A549 (cell line): ENCODE measurements around the gene PLIN3. TPM values are rescaled to one million over a fixed set of nuclear protein-coding genes. Genes with fewer than 3 reads are reported as not detected.
"Not testable (repeated sequence)": the region's sequence is repeated elsewhere in the genome, so short reads cannot be mapped to it uniquely, and the experiment has no call there.

ENCODE experiments used
- ATAC-seq, 2 experiments: fragments of 200-7000 bp in 1 of 2; fragments of >200 bp in 1 of 2; cut with Nextera tagmentation in 1 of 2; cut with Tn5 transposase in 1 of 2; 3 replicates each; pipeline versions ENCODE4 v1.8.0 to v1.9.1; 2018 to 2020; ENCODE audit warnings: mild to moderate bottlenecking in 1 of 2, moderate library complexity in 1 of 2
- CTCF ChIA-PET: fragments of 300-600 bp; sonication (Branson Sonifier 250); formaldehyde crosslinking; extraction: SDS; loops from one replicate; lab custom pipeline; 2021; ENCODE audit warnings: antibody characterized with exemption, inconsistent platforms; lab: Yijun Ruan, JAX
- POLR2A ChIA-PET: fragments of 350-600 bp; formaldehyde crosslinking; extraction: SDS; loops from one replicate; lab custom pipeline; 2021; ENCODE audit warnings: antibody characterized with exemption, inconsistent platforms; lab: Yijun Ruan, JAX
- DNase-seq, 2 experiments: peaks; one replicate each; pipeline versions ENCODE4 v3.0.0 to v3.0.0-alpha.2; 2011 to 2016; ENCODE audit warnings: low read depth in 1 of 2, low spot score in 1 of 2
- FAIRE-seq: peaks from 2 replicates; lab custom pipeline; 2011; peaks lifted over from hg19 to GRCh38; lab: Jason Lieb, UNC
- H3K27ac ChIP-seq, 2 experiments: fragments of >200 bp; sonication (Bioruptor Twin); formaldehyde crosslinking; 3 replicates each; pipeline ENCODE4 v1.5.1; 2016 to 2017
- H3K4me1 ChIP-seq: fragments of >200 bp; sonication (Bioruptor Twin); formaldehyde crosslinking; 3 replicates; pipeline ENCODE4 v1.6.1; 2016
- H3K4me2 ChIP-seq: fragments of >200 bp; sonication (Bioruptor Twin); formaldehyde crosslinking; 3 replicates; pipeline ENCODE4 v1.6.1; 2016
- H3K4me3 ChIP-seq: fragments of >200 bp; sonication (Bioruptor Twin); formaldehyde crosslinking; 3 replicates; pipeline ENCODE4 v1.5.1; 2016
- H3K9me3 ChIP-seq: fragments of >200 bp; sonication (Bioruptor Twin); formaldehyde crosslinking; 3 replicates; pipeline ENCODE4 v1.6.1; 2016
- CBX2 ChIP-seq: fragments of 200-600 bp; sonication (generic); IDR thresholded peaks from 2 replicates; pipeline ENCODE4 v1.6.1; 2016; ENCODE audit warnings: low read depth, mild to moderate bottlenecking, borderline replicate concordance
- CBX8 ChIP-seq: fragments of 200-600 bp; sonication (generic); IDR thresholded peaks from 2 replicates; pipeline ENCODE4 v1.6.1; 2016
- EHMT2 ChIP-seq: fragments of 200-600 bp; sonication (generic); IDR thresholded peaks from 2 replicates; pipeline ENCODE4 v1.6.1; 2016; ENCODE audit warnings: antibody characterized with exemption, low read depth, mild to moderate bottlenecking, moderate library complexity
- EP300 ChIP-seq, 2 experiments: fragments of >200 bp; sonication (Bioruptor Twin); formaldehyde crosslinking; IDR thresholded peaks; 2 replicates in 1 of 2; 3 replicates in 1 of 2; pipeline ENCODE4 v1.6.1; 2016 to 2017
- FOSB ChIP-seq: fragments of 250-450 bp; sonication (Bioruptor Pico); IDR thresholded peaks from 2 replicates; pipeline ENCODE4 v1.5.0; 2020; ENCODE audit warnings: mild to moderate bottlenecking, moderate library complexity
- HOXB13 ChIP-seq: fragments of 250-450 bp; sonication (Bioruptor Pico); IDR thresholded peaks from 2 replicates; pipeline ENCODE4 v1.5.0; 2020; ENCODE audit warnings: low read depth, mild to moderate bottlenecking, moderate library complexity
- HOXB5 ChIP-seq: fragments of 250-450 bp; sonication (Bioruptor Pico); IDR thresholded peaks from 2 replicates; pipeline ENCODE4 v1.5.0; 2020; ENCODE audit warnings: mild to moderate bottlenecking, moderate library complexity
- JUNB ChIP-seq: fragments of >200 bp; sonication (Bioruptor Twin); formaldehyde crosslinking; IDR thresholded peaks from 2 replicates; pipeline ENCODE4 v1.6.1; 2016
- POLR2A ChIP-seq: IDR thresholded peaks from 2 replicates; pipeline ENCODE4 v1.6.1; 2012; ENCODE audit warnings: mild to moderate bottlenecking, low read length
- RCOR1 ChIP-seq: fragments of 150-350 bp; IDR thresholded peaks from 2 replicates; pipeline ENCODE4 v1.6.1; 2014; ENCODE audit warnings: antibody characterized with exemption, low read length, low read depth
- TP53 ChIP-seq: fragments of 250-450 bp; sonication (Bioruptor Pico); IDR thresholded peaks from 2 replicates; pipeline ENCODE4 v1.5.0; 2021; ENCODE audit warnings: mild to moderate bottlenecking, moderate library complexity
- ZSCAN20 ChIP-seq: fragments of 250-450 bp; sonication (Bioruptor Pico); IDR thresholded peaks from 2 replicates; pipeline ENCODE4 v1.8.0; 2022; ENCODE audit warnings: mild to moderate bottlenecking, moderate library complexity
- WGBS: methylation state at CpG from one replicate; pipeline ENCODE4 v1.1.6; 2017; ENCODE audit errors: missing lambda C conversion rate; 5-methylcytosine and 5-hydroxymethylcytosine counted together
- polyA plus RNA-seq, 4 experiments: library from polyadenylated mRNA; depleted of rRNA in 3 of 4; stranded (reverse); fragments of >200 nt; fragmentation: RNase III in 1 of 4; extraction: RNeasy Plus Mini Kit Qiagen cat#74134 plus additional on column Dnase treatment in 1 of 4; gene quantifications; 2 replicates in 3 of 4; 3 replicates in 1 of 4; pipeline ENCODE4 v1.2.3, GENCODE V29; 2011 to 2017
- TF ChIP-seq, protein P1 (sequence below): fragments of 200-600 bp; sonication (generic); IDR thresholded peaks from 2 replicates; pipeline ENCODE4 v1.6.1; 2016; ENCODE audit warnings: antibody characterized with exemption, mild to moderate bottlenecking, moderate library complexity
- TF ChIP-seq, protein P2 (sequence below): IDR thresholded peaks from 2 replicates; pipeline ENCODE4 v1.6.1; 2012
- TF ChIP-seq, protein P3 (sequence below): fragments of >200 bp; sonication (Bioruptor Twin); formaldehyde crosslinking; IDR thresholded peaks from 3 replicates; pipeline ENCODE4 v1.6.1; 2016
- TF ChIP-seq, protein P4 (sequence below): fragments of 450-650 bp; IDR thresholded peaks from 2 replicates; pipeline ENCODE4 v1.6.1; 2014; ENCODE audit warnings: antibody characterized with exemption
- TF ChIP-seq, protein P5 (sequence below): fragments of 250-450 bp; sonication (Bioruptor Pico); IDR thresholded peaks from 2 replicates; pipeline ENCODE4 v1.5.0; 2020; ENCODE audit warnings: low read depth, mild to moderate bottlenecking, moderate library complexity

The PLIN3 gene
- polyA plus RNA-seq, 2 of the 4 experiments (the other 2 are of a cell fraction), result 30.1 to 84.3 TPM

DNA sequence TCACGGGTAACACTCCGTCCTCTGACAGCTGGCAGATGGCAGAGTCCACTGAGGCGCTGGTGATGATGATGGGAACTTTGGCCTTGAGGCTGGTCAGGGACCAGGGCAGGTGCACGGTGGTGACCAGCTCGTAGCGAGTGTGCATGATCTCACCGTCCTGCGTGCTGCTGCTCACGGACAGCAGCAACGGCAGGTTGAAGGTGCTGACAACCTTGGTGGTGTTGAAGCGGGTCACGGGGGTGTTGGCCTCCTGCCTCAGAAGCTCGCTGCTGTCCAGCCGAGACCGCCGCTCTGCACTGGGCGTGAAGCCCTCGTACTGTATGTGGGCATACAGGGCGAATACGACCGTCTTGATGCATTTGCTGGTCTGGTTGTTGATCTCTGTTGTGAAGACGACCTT lies 23.6 kb upstream of the PLIN3 start:
- H3K4me3 ChIP-seq, result no peak overlapping the region
- TF ChIP-seq RCOR1, result no peak
- TF ChIP-seq HOXB13 (CRISPR knock-in tag), result no peak
- TF ChIP-seq, protein P1, sequence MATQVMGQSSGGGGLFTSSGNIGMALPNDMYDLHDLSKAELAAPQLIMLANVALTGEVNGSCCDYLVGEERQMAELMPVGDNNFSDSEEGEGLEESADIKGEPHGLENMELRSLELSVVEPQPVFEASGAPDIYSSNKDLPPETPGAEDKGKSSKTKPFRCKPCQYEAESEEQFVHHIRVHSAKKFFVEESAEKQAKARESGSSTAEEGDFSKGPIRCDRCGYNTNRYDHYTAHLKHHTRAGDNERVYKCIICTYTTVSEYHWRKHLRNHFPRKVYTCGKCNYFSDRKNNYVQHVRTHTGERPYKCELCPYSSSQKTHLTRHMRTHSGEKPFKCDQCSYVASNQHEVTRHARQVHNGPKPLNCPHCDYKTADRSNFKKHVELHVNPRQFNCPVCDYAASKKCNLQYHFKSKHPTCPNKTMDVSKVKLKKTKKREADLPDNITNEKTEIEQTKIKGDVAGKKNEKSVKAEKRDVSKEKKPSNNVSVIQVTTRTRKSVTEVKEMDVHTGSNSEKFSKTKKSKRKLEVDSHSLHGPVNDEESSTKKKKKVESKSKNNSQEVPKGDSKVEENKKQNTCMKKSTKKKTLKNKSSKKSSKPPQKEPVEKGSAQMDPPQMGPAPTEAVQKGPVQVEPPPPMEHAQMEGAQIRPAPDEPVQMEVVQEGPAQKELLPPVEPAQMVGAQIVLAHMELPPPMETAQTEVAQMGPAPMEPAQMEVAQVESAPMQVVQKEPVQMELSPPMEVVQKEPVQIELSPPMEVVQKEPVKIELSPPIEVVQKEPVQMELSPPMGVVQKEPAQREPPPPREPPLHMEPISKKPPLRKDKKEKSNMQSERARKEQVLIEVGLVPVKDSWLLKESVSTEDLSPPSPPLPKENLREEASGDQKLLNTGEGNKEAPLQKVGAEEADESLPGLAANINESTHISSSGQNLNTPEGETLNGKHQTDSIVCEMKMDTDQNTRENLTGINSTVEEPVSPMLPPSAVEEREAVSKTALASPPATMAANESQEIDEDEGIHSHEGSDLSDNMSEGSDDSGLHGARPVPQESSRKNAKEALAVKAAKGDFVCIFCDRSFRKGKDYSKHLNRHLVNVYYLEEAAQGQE, result no peak
- TF ChIP-seq POLR2A, result no peak
- no peak for TF ChIP-seq CBX2
- no peak for TF ChIP-seq HOXB5
- TF ChIP-seq EP300 (IDR thresholded peaks at IDR 0.05), result no peak
- TF ChIP-seq, protein P2, sequence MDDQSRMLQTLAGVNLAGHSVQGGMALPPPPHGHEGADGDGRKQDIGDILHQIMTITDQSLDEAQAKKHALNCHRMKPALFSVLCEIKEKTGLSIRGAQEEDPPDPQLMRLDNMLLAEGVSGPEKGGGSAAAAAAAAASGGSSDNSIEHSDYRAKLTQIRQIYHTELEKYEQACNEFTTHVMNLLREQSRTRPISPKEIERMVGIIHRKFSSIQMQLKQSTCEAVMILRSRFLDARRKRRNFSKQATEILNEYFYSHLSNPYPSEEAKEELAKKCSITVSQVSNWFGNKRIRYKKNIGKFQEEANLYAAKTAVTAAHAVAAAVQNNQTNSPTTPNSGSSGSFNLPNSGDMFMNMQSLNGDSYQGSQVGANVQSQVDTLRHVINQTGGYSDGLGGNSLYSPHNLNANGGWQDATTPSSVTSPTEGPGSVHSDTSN, result no peak
- no peak for TF ChIP-seq ZSCAN20 (CRISPR knock-in tag)
- TF ChIP-seq, protein P3, sequence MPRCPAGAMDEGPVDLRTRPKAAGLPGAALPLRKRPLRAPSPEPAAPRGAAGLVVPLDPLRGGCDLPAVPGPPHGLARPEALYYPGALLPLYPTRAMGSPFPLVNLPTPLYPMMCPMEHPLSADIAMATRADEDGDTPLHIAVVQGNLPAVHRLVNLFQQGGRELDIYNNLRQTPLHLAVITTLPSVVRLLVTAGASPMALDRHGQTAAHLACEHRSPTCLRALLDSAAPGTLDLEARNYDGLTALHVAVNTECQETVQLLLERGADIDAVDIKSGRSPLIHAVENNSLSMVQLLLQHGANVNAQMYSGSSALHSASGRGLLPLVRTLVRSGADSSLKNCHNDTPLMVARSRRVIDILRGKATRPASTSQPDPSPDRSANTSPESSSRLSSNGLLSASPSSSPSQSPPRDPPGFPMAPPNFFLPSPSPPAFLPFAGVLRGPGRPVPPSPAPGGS, result no peak
- no peak for TF ChIP-seq TP53 (CRISPR knock-in tag)
- TF ChIP-seq, protein P4, sequence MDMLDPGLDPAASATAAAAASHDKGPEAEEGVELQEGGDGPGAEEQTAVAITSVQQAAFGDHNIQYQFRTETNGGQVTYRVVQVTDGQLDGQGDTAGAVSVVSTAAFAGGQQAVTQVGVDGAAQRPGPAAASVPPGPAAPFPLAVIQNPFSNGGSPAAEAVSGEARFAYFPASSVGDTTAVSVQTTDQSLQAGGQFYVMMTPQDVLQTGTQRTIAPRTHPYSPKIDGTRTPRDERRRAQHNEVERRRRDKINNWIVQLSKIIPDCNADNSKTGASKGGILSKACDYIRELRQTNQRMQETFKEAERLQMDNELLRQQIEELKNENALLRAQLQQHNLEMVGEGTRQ, result no peak
- TF ChIP-seq CBX8, result no peak
- TF ChIP-seq, all 56 proteins: peak for 0
- DNase-seq, result no peak
- ChIA-PET POLR2A (no interaction called here), CTCF (interaction anchor here (1.0 kb wide), 1 partner anchor 159 kb away, joined by 3 read pairs; no protein-coding TSS in a partner anchor)
- 91% methylated on average over 4 of the region's 22 CpGs for WGBS
- no peak overlapping the region for H3K4me2 ChIP-seq
- H3K4me1 ChIP-seq, result peaks cover 5% of the 10 kb centered on the region; the same call in 1 of the 3 replicates
- H3K27ac ChIP-seq, result no peak overlapping the region
- ATAC-seq, result no peak
- H3K9me3 ChIP-seq, result no peaks in the 10 kb centered on the region
- FAIRE-seq, result no peak

DNA sequence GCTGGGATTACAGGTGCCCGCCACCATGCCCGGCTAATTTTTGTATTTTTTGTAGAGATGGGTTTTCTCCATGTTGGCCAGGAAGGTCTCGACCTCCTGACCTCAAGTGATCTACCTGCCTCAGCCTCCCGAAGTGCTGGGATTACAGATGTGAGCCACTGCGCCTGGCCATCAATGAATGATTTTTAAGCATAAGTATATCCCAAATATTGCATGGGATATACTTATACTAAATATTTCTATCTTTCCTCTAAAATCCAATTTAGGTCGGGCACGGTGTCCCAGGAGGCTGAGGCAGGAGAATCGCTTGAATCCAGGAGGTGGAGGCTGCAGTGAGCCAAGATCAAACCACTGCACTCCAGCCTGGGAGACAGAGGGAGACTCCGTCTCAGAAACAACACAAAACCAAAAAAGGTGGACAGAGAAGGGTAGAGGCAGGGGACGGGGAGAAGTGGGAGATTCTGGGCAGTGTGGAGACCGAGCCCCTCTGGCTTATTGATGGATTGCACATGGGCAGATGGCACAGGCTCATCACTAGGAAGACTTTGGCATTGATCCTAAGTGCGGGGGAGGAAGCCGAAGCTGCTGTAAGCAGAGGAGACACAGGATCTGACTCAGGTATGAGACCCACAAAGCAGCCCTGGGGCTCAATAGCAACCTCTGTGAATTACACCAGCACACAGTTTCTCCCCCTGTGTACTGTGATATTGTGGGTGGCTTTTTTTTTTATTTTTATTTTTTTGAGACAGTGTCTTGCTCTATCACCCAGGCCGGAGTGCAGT lies 21.8 kb upstream of the PLIN3 start:
- ChIA-PET CTCF (interaction anchor here (1.0 to 1.5 kb wide), 2 partner anchors 16 to 143 kb away, joined by 3 to 4 read pairs; no protein-coding TSS in a partner anchor), POLR2A (no interaction called here)
- Histone ChIP-seq H3K4me1 (no peaks in the 10 kb centered on the region), H3K4me2 (no peak overlapping the region), H3K27ac (no peak overlapping the region), H3K9me3 (no peaks in the 10 kb centered on the region), H3K4me3 (no peak overlapping the region)
- 77% methylated on average over 14 of the region's 14 CpGs for WGBS
- no peak; a peak in 1 of 6 replicates for ATAC-seq
- no peak for DNase-seq
- no peak for FAIRE-seq
- TF ChIP-seq JUNB (no peak), EHMT2 (no peak), HOXB5 (no peak), FOSB (CRISPR knock-in tag) (no peak)
- TF ChIP-seq, protein P5, sequence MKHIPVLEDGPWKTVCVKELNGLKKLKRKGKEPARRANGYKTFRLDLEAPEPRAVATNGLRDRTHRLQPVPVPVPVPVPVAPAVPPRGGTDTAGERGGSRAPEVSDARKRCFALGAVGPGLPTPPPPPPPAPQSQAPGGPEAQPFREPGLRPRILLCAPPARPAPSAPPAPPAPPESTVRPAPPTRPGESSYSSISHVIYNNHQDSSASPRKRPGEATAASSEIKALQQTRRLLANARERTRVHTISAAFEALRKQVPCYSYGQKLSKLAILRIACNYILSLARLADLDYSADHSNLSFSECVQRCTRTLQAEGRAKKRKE (CRISPR knock-in tag), result no peak

DNA sequence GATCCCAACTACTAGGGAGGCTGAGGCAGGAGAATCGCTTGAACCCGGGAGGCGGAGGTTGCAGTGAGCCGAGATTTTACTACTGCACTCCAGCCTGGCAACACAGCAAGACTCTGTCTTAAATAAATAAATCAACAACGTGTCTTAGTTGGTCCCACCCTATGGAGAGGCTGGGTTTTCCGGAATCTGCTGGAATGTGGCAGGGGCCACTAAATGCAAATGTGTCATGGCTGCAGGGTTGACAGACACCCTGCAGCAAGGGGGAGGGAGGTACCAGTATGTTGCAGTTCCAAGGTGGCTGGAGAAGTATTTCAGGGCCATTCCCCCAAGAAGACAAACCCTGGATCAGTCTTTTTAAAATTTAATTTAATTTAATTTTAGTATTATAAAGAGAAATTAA lies 20.3 kb upstream of the PLIN3 start:
- H3K9me3 ChIP-seq, POLR2A ChIA-PET, DNase-seq, H3K4me3 ChIP-seq, H3K4me2 ChIP-seq, FAIRE-seq, H3K4me1 ChIP-seq, ATAC-seq, H3K27ac ChIP-seq, CTCF ChIA-PET: not testable (repeated sequence)
- 100% methylated on average over 1 of the region's 6 CpGs for WGBS

DNA sequence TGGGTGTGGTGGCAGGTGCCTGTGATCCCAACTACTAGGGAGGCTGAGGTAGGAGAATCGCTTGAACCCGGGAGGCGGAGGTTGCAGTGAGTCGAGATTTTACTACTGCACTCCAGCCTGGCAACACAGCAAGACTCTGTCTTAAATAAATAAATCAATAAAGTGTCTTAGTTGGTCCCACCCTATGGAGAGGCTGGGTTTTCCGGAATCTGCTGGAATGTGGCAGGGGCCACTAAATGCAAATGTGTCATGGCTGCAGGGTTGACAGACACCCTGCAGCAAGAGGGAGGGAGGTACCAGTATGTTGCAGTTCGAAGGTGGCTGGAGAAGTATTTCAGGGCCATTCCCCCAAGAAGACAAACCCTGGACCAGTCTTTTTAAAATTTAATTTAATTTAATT lies 17.5 kb upstream of the PLIN3 start:
- H3K9me3 ChIP-seq, ATAC-seq, H3K4me1 ChIP-seq, H3K27ac ChIP-seq, FAIRE-seq, POLR2A ChIA-PET, H3K4me2 ChIP-seq, DNase-seq, H3K4me3 ChIP-seq, CTCF ChIA-PET: not testable (repeated sequence)
- 87% methylated on average over 6 of the region's 6 CpGs for WGBS

DNA sequence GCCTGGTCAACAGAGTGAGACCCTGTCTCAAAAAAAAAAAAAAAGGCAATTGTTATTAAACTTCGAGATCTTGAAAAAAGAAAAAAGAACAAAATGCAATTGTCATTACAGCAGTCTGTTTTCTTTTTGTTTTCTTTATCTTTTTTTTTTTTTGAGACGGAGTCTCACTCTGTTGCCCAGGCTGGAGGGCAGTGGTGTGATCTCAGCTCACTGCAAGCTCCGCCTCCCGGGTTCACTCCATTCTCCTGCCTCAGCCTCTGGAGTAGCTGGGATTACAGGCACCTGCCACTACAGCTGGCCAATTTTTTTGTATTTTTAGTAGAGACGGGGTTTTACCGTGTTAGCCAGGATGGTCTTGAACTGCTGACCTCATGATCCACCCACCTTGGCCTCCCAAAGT lies 15.4 kb upstream of the PLIN3 start:
- ATAC-seq, FAIRE-seq, H3K4me2 ChIP-seq, H3K4me1 ChIP-seq, DNase-seq, CTCF ChIA-PET, POLR2A ChIA-PET, H3K27ac ChIP-seq, H3K9me3 ChIP-seq, H3K4me3 ChIP-seq: not testable (repeated sequence)
- WGBS, result 56% methylated on average over 6 of the region's 6 CpGs
